SK-N-MC (cell line): ENCODE measurements around the gene SEMA5A.

Source experiments
- EZH2 ChIP-seq: fragments of 200-600 bp; sonication (generic); IDR thresholded peaks from one replicate; pipeline ENCODE4 v1.6.1; 2017; ENCODE audit warnings: antibody characterized with exemption
- POLR2AphosphoS5 ChIP-seq: IDR thresholded peaks from 2 replicates; pipeline ENCODE4 v1.6.1; 2012; ENCODE audit warnings: mild to moderate bottlenecking, low read depth, low read length, borderline replicate concordance

- no peak for TF ChIP-seq POLR2AphosphoS5
- no peak for TF ChIP-seq EZH2
These were observed 389.6 kb downstream of the SEMA5A start for GRCh38 chr5:9156282-9156681.
